Loucy (cell line): Measurements from ENCODE around the gene MINDY4B.

Source experiments
- CTCF ChIP-seq: fragments of 200-600 bp; sonication (generic); conservative IDR thresholded peaks from 2 replicates; pipeline ENCODE4 v1.5.1; 2014; ENCODE audit warnings: mild to moderate bottlenecking, antibody characterized with exemption, low read length
- EZH2phosphoT487 ChIP-seq: fragments of 200-600 bp; IDR thresholded peaks from 2 replicates; pipeline ENCODE4 v1.6.1; 2018; ENCODE audit warnings: antibody characterized with exemption, mild to moderate bottlenecking, moderate library complexity, borderline replicate concordance

GRCh38 chr3:150828997-150829396 is 76.2 kb downstream of the MINDY4B start:
- TF ChIP-seq CTCF, result no peak
- no peak for TF ChIP-seq EZH2phosphoT487
